Measurements from ENCODE around the gene TMEM200A. TPM values are rescaled to one million over a fixed set of nuclear protein-coding genes. Genes with fewer than 3 reads are reported as not detected.

Gene TMEM200A
- total RNA-seq, 1 experiment from 2014 or later, result 23.2 TPM

DNA sequence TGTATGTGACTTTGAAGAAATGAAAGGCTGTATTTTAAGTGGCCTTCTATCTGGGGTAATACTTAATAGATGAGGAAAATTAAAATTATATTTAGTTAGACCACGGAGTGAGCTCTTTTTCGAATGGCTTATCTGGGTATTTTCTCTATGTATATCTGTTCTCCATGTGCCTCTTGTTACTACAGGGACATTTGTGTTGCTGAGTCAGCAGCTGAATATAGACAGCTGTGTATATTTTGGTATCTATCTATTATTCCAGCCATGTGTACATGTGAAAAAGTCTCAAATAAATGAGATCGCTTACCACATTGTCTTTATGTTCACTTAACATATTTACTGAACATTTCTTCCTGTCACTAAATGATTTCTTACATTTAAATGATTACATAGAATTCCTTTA is 57.2 kb downstream of the TMEM200A start:
- DNase-seq (ENCODE audit: low read depth), result no peak

- no peak for DNase-seq (ENCODE audit: low read depth)
These were observed 58.9 kb downstream of the TMEM200A start for GRCh38 chr6:130424710-130425109.

DNA sequence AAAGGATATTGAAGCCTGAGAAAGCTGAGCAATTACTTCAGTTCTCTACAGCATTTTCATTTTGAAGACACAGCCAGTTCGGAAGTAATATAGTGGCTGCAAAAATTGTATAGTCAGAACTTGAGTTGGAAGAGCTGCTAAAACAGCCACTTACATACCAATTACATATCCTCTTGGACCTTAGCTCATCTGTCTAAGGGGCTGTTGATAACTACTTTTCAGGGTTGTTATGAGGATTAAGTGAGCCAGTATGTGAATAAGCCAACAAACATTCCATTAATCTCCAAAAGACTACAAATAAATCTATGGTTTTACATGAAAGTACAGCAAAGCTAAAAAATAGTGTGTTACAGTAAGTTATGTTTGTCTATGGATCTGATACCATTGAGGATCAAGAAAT is 59.7 kb downstream of the TMEM200A start:
- DNase-seq (ENCODE audit: low read depth), result no peak

GRCh38 chr6:130426066-130426721 is 60.4 kb downstream of the TMEM200A start:
- no peak for DNase-seq (ENCODE audit: low read depth)

GRCh38 chr6:130431346-130431852 is 65.6 kb downstream of the TMEM200A start:
- DNase-seq (ENCODE audit: low read depth), result no peak

- DNase-seq (ENCODE audit: low read depth), result no peak
These were observed 67.0 kb downstream of the TMEM200A start for GRCh38 chr6:130432838-130433237.

- DNase-seq (ENCODE audit: low read depth), result peak; percentile 86
These were observed 68.5 kb downstream of the TMEM200A start for GRCh38 chr6:130434174-130434873.

DNA sequence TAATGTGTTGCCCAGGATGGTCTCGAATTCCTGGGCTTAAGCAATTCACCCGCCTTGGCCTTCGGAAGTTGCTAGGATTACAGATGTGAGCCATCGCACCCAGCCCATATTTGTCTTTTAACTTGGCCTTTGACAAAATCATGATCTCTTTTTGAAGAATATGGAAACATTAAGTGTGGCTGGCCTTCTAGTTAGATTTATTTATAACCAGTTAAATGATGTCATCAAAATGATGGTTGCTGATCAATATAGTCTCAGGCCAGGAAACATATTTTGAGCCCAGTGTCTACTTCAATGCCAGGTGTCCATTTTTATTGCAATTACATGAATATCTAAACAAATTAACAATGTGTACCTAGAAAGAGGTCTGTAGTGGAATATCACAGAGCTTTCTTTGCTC is 69.4 kb downstream of the TMEM200A start:
- DNase-seq (ENCODE audit: low read depth), result no peak

GRCh38 chr6:130437961-130438360 is 72.1 kb downstream of the TMEM200A start:
- DNase-seq (ENCODE audit: low read depth), result no peak

DNA sequence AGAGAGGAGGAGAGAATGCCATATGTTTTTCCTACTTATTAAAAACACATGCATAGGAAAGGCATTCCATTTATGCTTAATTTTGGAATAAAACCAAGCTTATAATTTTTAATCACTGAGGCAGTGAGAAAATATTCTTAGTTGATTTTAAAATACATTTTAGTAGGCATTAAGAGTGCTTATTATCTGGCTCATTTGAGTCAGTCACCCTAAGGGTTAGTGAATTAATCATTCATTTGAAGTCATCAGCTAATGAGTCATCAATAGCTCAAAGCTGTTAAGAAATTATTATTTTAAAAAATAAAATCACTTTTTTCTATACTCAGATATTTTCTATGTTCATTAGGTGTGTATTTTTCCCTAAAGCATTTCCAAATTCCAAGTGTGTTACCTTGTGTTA is 81.6 kb downstream of the TMEM200A start:
- DNase-seq (ENCODE audit: low read depth), result no peak

DNA sequence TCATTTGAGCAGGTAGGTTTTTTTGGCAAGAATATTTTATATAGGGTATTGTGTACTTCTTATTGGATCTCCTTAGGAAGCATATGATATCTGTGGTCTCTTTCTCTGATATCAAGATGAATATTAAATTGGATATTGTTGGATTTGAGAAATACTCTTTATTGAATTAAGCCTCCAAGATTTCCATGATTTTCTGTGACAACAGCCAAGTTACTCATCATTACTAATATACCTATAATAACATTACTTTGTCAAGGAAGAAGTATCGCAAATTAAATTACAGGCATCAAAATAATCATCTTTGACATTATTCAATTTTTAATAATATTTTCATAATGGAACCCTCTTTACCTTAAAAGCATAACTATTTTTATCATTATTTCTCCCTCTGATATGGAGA is 86.5 kb downstream of the TMEM200A start:
- no peak for DNase-seq (ENCODE audit: low read depth)

GRCh38 chr6:130453230-130453629 is 87.4 kb downstream of the TMEM200A start:
- DNase-seq (ENCODE audit: low read depth), result peak; percentile 94

DNA sequence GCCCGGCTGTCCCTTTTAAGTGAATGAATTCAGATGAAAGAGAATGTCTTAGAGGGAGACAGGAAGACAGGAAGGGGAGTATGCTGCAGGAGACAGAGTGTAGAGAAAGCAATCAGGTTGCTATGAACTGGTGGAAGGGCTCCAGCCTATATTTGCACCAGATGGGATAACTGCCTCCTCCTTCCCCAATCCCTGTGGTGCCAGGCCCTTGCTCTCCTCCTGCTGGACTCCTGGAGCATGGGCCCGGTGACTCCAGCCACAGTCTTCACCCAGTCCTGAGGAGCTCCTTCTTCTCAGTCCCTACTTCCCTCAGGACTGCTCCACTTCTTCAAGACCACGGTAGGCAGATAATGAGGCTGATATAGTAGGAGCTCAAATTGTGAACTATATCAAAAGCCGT is 91.8 kb downstream of the TMEM200A start:
- peak; percentile 8 for DNase-seq (ENCODE audit: low read depth)

- peak; percentile 5 for DNase-seq (ENCODE audit: low read depth)
These were observed 93.5 kb downstream of the TMEM200A start for GRCh38 chr6:130459316-130459715.

- no peak for DNase-seq (ENCODE audit: low read depth)
These were observed 95.1 kb downstream of the TMEM200A start for GRCh38 chr6:130460934-130461333.

DNA sequence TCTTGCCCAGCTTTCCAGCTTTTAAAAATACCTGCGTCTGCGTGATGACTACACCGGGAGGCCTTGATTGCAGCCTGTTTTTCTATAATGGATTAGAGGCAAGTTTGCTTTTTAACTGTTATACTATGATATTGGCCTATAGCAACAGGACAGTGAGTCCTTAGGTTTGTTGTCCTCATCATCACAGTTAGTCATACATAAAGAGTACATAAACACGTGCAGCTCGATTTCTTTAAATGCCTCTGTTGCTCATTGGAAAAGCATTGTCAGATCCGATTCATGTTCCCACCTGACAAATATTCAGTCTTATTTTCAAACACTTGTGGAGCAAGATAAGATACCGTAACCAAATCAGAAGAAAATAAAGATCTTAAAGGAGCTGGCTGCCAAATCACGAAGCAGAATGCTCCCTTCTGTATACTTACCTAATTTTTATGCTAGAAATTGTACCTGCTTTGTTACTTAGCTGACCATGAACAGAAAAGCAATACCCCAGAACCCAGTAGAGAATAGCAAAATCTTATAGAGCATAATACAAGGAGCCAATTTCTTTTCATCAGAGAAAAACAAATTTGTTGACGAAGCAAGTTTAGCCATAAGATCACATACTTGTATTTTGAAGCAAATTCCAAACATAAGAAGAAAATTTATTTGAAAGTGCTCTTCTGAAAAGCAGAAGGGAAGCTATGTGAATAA is 100.4 kb downstream of the TMEM200A start:
- no peak for DNase-seq (ENCODE audit: low read depth)

DNA sequence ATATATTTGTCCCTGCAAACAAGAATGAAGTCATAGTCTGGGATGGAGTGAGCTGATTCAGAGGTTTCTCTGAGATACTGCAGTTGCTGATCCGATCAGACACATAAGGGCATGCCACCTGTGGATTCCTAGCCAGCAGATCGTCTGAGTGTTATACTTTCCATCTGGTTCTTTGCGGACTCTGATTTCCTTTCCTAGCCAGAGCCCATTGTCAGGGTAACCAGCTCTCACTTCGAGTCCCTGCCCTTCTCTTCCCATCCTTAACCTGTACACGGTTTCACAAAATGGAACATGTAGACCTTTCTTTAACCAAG is 100.9 kb downstream of the TMEM200A start:
- no peak for DNase-seq (ENCODE audit: low read depth)

- DNase-seq (ENCODE audit: low read depth), result no peak
These were observed 101.6 kb downstream of the TMEM200A start for GRCh38 chr6:130467146-130468050.

GRCh38 chr6:130470766-130471165 is 104.9 kb downstream of the TMEM200A start:
- no peak for DNase-seq (ENCODE audit: low read depth)

DNA sequence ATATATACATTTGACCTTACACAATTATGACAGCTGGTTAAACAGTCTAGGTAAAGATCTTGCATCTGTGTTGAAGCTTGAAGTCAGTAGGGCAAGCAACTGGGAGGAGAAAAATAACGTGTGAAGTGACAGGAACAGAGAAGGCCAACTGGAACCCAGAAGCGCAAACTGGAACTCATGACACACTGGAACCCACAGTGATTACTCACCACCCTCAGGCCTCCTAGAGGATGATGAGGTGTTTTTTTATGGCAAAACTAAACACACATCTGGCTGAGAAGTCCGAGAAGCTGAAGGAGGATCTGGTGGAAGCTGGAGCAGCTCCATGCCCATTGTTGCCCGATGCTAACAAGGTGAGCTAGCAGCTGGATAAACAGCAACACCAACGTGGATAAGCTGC is 108.1 kb downstream of the TMEM200A start:
- peak; percentile 90 for DNase-seq (ENCODE audit: low read depth)

GRCh38 chr6:130482645-130483390 is 117.0 kb downstream of the TMEM200A start:
- DNase-seq (ENCODE audit: low read depth), result peak; percentile 67

Data from HT1080 (cell line).